ENCODE results near the gene TAP2. TPM values are rescaled to one million over a fixed set of nuclear protein-coding genes. Genes with fewer than 3 reads are reported as not detected.

The TAP2 gene
- total RNA-seq, 2 donors from 2014 or later: 7.1 to 15.8 TPM

- no peak for DNase-seq (ENCODE audit: low spot score)
- Histone ChIP-seq H3K4me1 (replicated peaks) (no peaks in the 10 kb centered on the region), H3K4me3 (no peak overlapping the region), H3K27ac (no peak overlapping the region), H3K36me3 (no peaks in the 10 kb centered on the region), H3K9me3 (no peaks in the 10 kb centered on the region), H3K27me3 (replicated peaks; ENCODE audit: insufficient read depth) (no peaks in the 10 kb centered on the region)
- no peak for TF ChIP-seq CTCF (IDR thresholded peaks at IDR 0.05)
- no peak for TF ChIP-seq POLR2AphosphoS5 (IDR thresholded peaks at IDR 0.05)
- TF ChIP-seq POLR2A (IDR thresholded peaks at IDR 0.05): no peak
- 80% methylated on average over 3 of the region's 3 CpGs for WGBS
- intact Hi-C loops (cut with DNase I): loop anchor here (5.0 to 10.0 kb wide), 3 partner anchors 105 to 555 kb away; no protein-coding TSS in a partner anchor
Observed at GRCh38 chr6:32799740-32800139, 38.8 kb downstream of the TAP2 start.

GRCh38 chr6:32799168-32799567 lies 39.4 kb downstream of the TAP2 start:
- no peak for DNase-seq (ENCODE audit: low spot score)
- TF ChIP-seq POLR2A (IDR thresholded peaks at IDR 0.05): no peak
- TF ChIP-seq POLR2AphosphoS5 (IDR thresholded peaks at IDR 0.05): no peak
- TF ChIP-seq CTCF (IDR thresholded peaks at IDR 0.05): no peak
- Histone ChIP-seq H3K36me3 (no peaks in the 10 kb centered on the region), H3K9me3 (no peaks in the 10 kb centered on the region), H3K4me3 (no peak overlapping the region), H3K27ac (no peak overlapping the region), H3K4me1 (replicated peaks) (no peaks in the 10 kb centered on the region), H3K27me3 (replicated peaks; ENCODE audit: insufficient read depth) (no peaks in the 10 kb centered on the region)
- WGBS: 95% methylated on average over 3 of the region's 3 CpGs
- intact Hi-C loops (cut with DNase I): loop anchor here (5.0 to 10.0 kb wide), 3 partner anchors 104 to 554 kb away; no protein-coding TSS in a partner anchor

- no peak overlapping the region for H3K27ac ChIP-seq
- peak; percentile 58 for DNase-seq (ENCODE audit: low spot score)
- 12% methylated on average over 30 of the region's 30 CpGs for WGBS
- no peak overlapping the region for H3K4me3 ChIP-seq
- no peaks in the 10 kb centered on the region for H3K9me3 ChIP-seq
- intact Hi-C loops (cut with DNase I): loop anchor here (5.0 to 10.0 kb wide), 3 partner anchors 102 to 552 kb away; no protein-coding TSS in a partner anchor
- TF ChIP-seq POLR2AphosphoS5 (IDR thresholded peaks at IDR 0.05) (peak; percentile 55), CTCF (IDR thresholded peaks at IDR 0.05) (peak; percentile 85 to 94 (median 88)), POLR2A (IDR thresholded peaks at IDR 0.05) (no peak)
- no peaks in the 10 kb centered on the region for H3K36me3 ChIP-seq
- H3K27me3 ChIP-seq (replicated peaks; ENCODE audit: insufficient read depth): no peaks in the 10 kb centered on the region
- no peaks in the 10 kb centered on the region for H3K4me1 ChIP-seq (replicated peaks)
Observed at GRCh38 chr6:32796848-32797776, 41.4 kb downstream of the TAP2 start.

GRCh38 chr6:32794510-32794909 lies 44.0 kb downstream of the TAP2 start:
- no peak overlapping the region for H3K27ac ChIP-seq
- 80% methylated on average over 2 of the region's 2 CpGs for WGBS
- DNase-seq (ENCODE audit: low spot score): no peak
- no peaks in the 10 kb centered on the region for H3K4me1 ChIP-seq (replicated peaks)
- intact Hi-C loops (cut with DNase I): loop anchor here (5.0 to 10.0 kb wide), 3 partner anchors 100 to 550 kb away; no protein-coding TSS in a partner anchor
- no peaks in the 10 kb centered on the region for H3K36me3 ChIP-seq
- no peak overlapping the region for H3K4me3 ChIP-seq
- TF ChIP-seq CTCF (IDR thresholded peaks at IDR 0.05) (no peak), POLR2AphosphoS5 (IDR thresholded peaks at IDR 0.05) (no peak), POLR2A (IDR thresholded peaks at IDR 0.05) (no peak)
- H3K9me3 ChIP-seq: no peaks in the 10 kb centered on the region
- peaks cover 3% of the 10 kb centered on the region for H3K27me3 ChIP-seq (replicated peaks; ENCODE audit: insufficient read depth)

All from prostate gland (tissue), 2 donors.